Mesendoderm (in vitro differentiated cells): ENCODE data around the gene TMEM117.

ENCODE experiments used
- DNase-seq: peaks from one replicate; pipeline ENCODE4 v3.0.0; 2013
- H2AK5ac ChIP-seq: 2 replicates; pipeline ENCODE4 v1.6.1; 2013; ENCODE audit warnings: low read length, inconsistent platforms
- H2BK120ac ChIP-seq: 2 replicates; pipeline ENCODE4 v1.6.1; 2013; ENCODE audit warnings: low read depth, mild to moderate bottlenecking, low read length, moderate library complexity, mixed read lengths
- H2BK15ac ChIP-seq: replicated peaks from 2 replicates; pipeline ENCODE4 v1.6.1; 2013; ENCODE audit warnings: low read depth, mild to moderate bottlenecking, moderate library complexity
- H2BK5ac ChIP-seq: 2 replicates; pipeline ENCODE4 v1.6.1; 2013; ENCODE audit warnings: low read length, inconsistent platforms
- H3K18ac ChIP-seq: 2 replicates; pipeline ENCODE4 v1.6.1; 2013; ENCODE audit warnings: mild to moderate bottlenecking, low read length, mixed read lengths
- H3K23ac ChIP-seq: one replicate; pipeline ENCODE4 v1.6.1; 2013; ENCODE audit warnings: low read length
- H3K27ac ChIP-seq: 2 replicates; pipeline ENCODE4 v1.5.1; 2013; ENCODE audit warnings: low read depth, mild to moderate bottlenecking, inconsistent platforms, low read length, moderate library complexity
- H3K27me3 ChIP-seq: 2 replicates; pipeline ENCODE4 v1.6.1; 2013; ENCODE audit warnings: low read length, control low read depth, mild to moderate bottlenecking, inconsistent platforms; ENCODE audit not compliant: insufficient read depth, poor library complexity
- H3K36me3 ChIP-seq: 2 replicates; pipeline ENCODE4 v1.6.1; 2013; ENCODE audit warnings: low read length, inconsistent platforms; ENCODE audit not compliant: control insufficient read depth, insufficient read depth
- H3K4ac ChIP-seq: one replicate; pipeline ENCODE4 v1.6.1; 2013; ENCODE audit warnings: low read depth, mild to moderate bottlenecking, low read length, moderate library complexity
- H3K4me1 ChIP-seq: 2 replicates; pipeline ENCODE4 v1.6.1; 2013; ENCODE audit warnings: low read depth, low read length, inconsistent platforms; ENCODE audit not compliant: control insufficient read depth
- H3K4me2 ChIP-seq: 2 replicates; pipeline ENCODE4 v1.6.1; 2013; ENCODE audit warnings: low read length
- H3K4me3 ChIP-seq: 2 replicates; pipeline ENCODE4 v1.5.1; 2013; ENCODE audit warnings: mild to moderate bottlenecking, low read length
- H3K56ac ChIP-seq: one replicate; pipeline ENCODE4 v1.6.1; 2013; ENCODE audit warnings: low read length
- H3K79me1 ChIP-seq: 2 replicates; pipeline ENCODE4 v1.6.1; 2013; ENCODE audit warnings: low read length, inconsistent platforms
- H3K79me2 ChIP-seq: 2 replicates; pipeline ENCODE4 v1.6.1; 2013; ENCODE audit warnings: mild to moderate bottlenecking, low read length; ENCODE audit not compliant: control insufficient read depth, insufficient read depth
- H3K9ac ChIP-seq: 2 replicates; pipeline ENCODE4 v1.6.1; 2013; ENCODE audit warnings: low read length, inconsistent platforms
- H4K5ac ChIP-seq: one replicate; pipeline ENCODE4 v1.6.1; 2013; ENCODE audit warnings: low read length
- H4K8ac ChIP-seq: one replicate; pipeline ENCODE4 v1.6.1; 2013; ENCODE audit warnings: low read depth, mild to moderate bottlenecking, control low read depth, low read length, moderate library complexity
- WGBS: extraction: QIAGEN DNeasy Blood & Tissue Kit; methylation state at CpG from one replicate; pipeline ENCODE4 v1.1.7; 2013; ENCODE audit warnings: low lambda C conversion rate, missing lambda C conversion rate; ENCODE audit not compliant: insufficient coverage; ENCODE audit errors: extremely low coverage; 5-methylcytosine and 5-hydroxymethylcytosine counted together

Gene TMEM117

GRCh38 chr12:44403185-44403584, 567.3 kb downstream of the TMEM117 start:
- Histone ChIP-seq H3K56ac (no peak overlapping the region), H3K4me2 (no peak overlapping the region), H3K79me2 (no peaks in the 10 kb centered on the region), H2AK5ac (no peak overlapping the region), H4K8ac (no peak overlapping the region), H3K4ac (no peak overlapping the region), H3K4me1 (peaks cover 3% of the 10 kb centered on the region), H3K4me3 (no peak overlapping the region), H3K27me3 (no peaks in the 10 kb centered on the region), H3K9ac (no peak overlapping the region), H2BK15ac (no peak overlapping the region), H4K5ac (no peak overlapping the region), H3K79me1 (no peaks in the 10 kb centered on the region), H2BK120ac (no peak overlapping the region), H3K23ac (no peak overlapping the region), H3K27ac (no peak overlapping the region), H3K36me3 (no peaks in the 10 kb centered on the region), H2BK5ac (no peak overlapping the region), H3K18ac (no peak overlapping the region)
- DNase-seq: no peak
- WGBS: no CpG with 5 or more reads among the region's 2 CpGs

GRCh38 chr12:44405297-44405696, 569.4 kb downstream of the TMEM117 start:
- Histone ChIP-seq H3K36me3 (no peaks in the 10 kb centered on the region), H3K9ac (no peak overlapping the region), H3K27me3 (no peaks in the 10 kb centered on the region), H3K23ac (no peak overlapping the region), H3K27ac (no peak overlapping the region), H3K4me3 (no peak overlapping the region), H3K18ac (no peak overlapping the region), H2BK120ac (no peak overlapping the region), H3K4ac (no peak overlapping the region), H3K56ac (no peak overlapping the region), H2AK5ac (no peak overlapping the region), H2BK5ac (no peak overlapping the region), H3K79me1 (no peaks in the 10 kb centered on the region), H3K4me1 (peaks cover 3% of the 10 kb centered on the region), H4K8ac (no peak overlapping the region), H2BK15ac (no peak overlapping the region), H3K4me2 (no peak overlapping the region), H4K5ac (no peak overlapping the region), H3K79me2 (no peaks in the 10 kb centered on the region)
- WGBS: no CpG with 5 or more reads among the region's 4 CpGs
- DNase-seq: peak; percentile 36

- H3K4me2 ChIP-seq: no peak overlapping the region
- peak; percentile 28 for DNase-seq
- no peaks in the 10 kb centered on the region for H3K4me1 ChIP-seq
- no peaks in the 10 kb centered on the region for H3K79me1 ChIP-seq
- H3K27ac ChIP-seq: no peak overlapping the region
- H4K5ac ChIP-seq: no peak overlapping the region
- H3K56ac ChIP-seq: no peak overlapping the region
- no peak overlapping the region for H2BK120ac ChIP-seq
- no peak overlapping the region for H3K4me3 ChIP-seq
- no CpG with 5 or more reads among the region's 1 CpG for WGBS
- H3K4ac ChIP-seq: no peak overlapping the region
- H2BK5ac ChIP-seq: no peak overlapping the region
- no peak overlapping the region for H4K8ac ChIP-seq
- H3K79me2 ChIP-seq: no peaks in the 10 kb centered on the region
- no peak overlapping the region for H3K23ac ChIP-seq
- no peak overlapping the region for H3K18ac ChIP-seq
- no peak overlapping the region for H3K9ac ChIP-seq
- H2BK15ac ChIP-seq: no peak overlapping the region
- H3K36me3 ChIP-seq: no peaks in the 10 kb centered on the region
- H3K27me3 ChIP-seq: no peaks in the 10 kb centered on the region
- H2AK5ac ChIP-seq: no peak overlapping the region
These were observed 586.7 kb downstream of the TMEM117 start for GRCh38 chr12:44422559-44422958.

GRCh38 chr12:44428825-44429224, 592.9 kb downstream of the TMEM117 start:
- no peak overlapping the region for H3K9ac ChIP-seq
- no peaks in the 10 kb centered on the region for H3K79me1 ChIP-seq
- no peak overlapping the region for H3K4ac ChIP-seq
- no peaks in the 10 kb centered on the region for H3K27me3 ChIP-seq
- no peak overlapping the region for H2AK5ac ChIP-seq
- no peak overlapping the region for H3K27ac ChIP-seq
- no peak overlapping the region for H2BK5ac ChIP-seq
- peak overlapping the region; percentile 36 for H3K56ac ChIP-seq
- no peak overlapping the region for H4K8ac ChIP-seq
- H3K36me3 ChIP-seq: no peaks in the 10 kb centered on the region
- no peak overlapping the region for H2BK120ac ChIP-seq
- H3K23ac ChIP-seq: no peak overlapping the region
- H3K4me1 ChIP-seq: peaks cover 5% of the 10 kb centered on the region
- H3K4me2 ChIP-seq: no peak overlapping the region
- no peak overlapping the region for H2BK15ac ChIP-seq
- H3K79me2 ChIP-seq: no peaks in the 10 kb centered on the region
- H4K5ac ChIP-seq: no peak overlapping the region
- H3K4me3 ChIP-seq: no peak overlapping the region
- no peak overlapping the region for H3K18ac ChIP-seq
- WGBS: no CpG with 5 or more reads among the region's 2 CpGs
- DNase-seq: peak; percentile 49

- DNase-seq: no peak
- Histone ChIP-seq H3K56ac (no peak overlapping the region), H4K5ac (no peak overlapping the region), H2BK5ac (no peak overlapping the region), H3K79me2 (no peaks in the 10 kb centered on the region), H2BK120ac (no peak overlapping the region), H2AK5ac (no peak overlapping the region), H3K9ac (no peak overlapping the region), H3K27ac (no peak overlapping the region), H2BK15ac (no peak overlapping the region), H3K4ac (no peak overlapping the region), H3K4me1 (peaks cover 5% of the 10 kb centered on the region), H3K18ac (no peak overlapping the region), H3K23ac (no peak overlapping the region), H3K4me2 (no peak overlapping the region), H3K36me3 (no peaks in the 10 kb centered on the region), H3K79me1 (no peaks in the 10 kb centered on the region), H3K4me3 (no peak overlapping the region), H4K8ac (no peak overlapping the region), H3K27me3 (no peaks in the 10 kb centered on the region)
- no CpG with 5 or more reads among the region's 10 CpGs for WGBS
These were observed 595.9 kb downstream of the TMEM117 start for GRCh38 chr12:44431647-44432343.

- Histone ChIP-seq H3K36me3 (no peaks in the 10 kb centered on the region), H3K4ac (no peak overlapping the region), H2BK120ac (no peak overlapping the region), H3K79me2 (no peaks in the 10 kb centered on the region), H3K18ac (no peak overlapping the region), H3K4me3 (no peak overlapping the region), H3K9ac (no peak overlapping the region), H3K27ac (no peak overlapping the region), H2AK5ac (no peak overlapping the region), H3K56ac (no peak overlapping the region), H4K8ac (no peak overlapping the region), H3K4me1 (peaks cover 3% of the 10 kb centered on the region), H3K23ac (no peak overlapping the region), H2BK5ac (no peak overlapping the region), H3K79me1 (no peaks in the 10 kb centered on the region), H3K27me3 (no peaks in the 10 kb centered on the region), H3K4me2 (no peak overlapping the region), H4K5ac (no peak overlapping the region), H2BK15ac (no peak overlapping the region)
- DNase-seq: no peak
- no CpG with 5 or more reads among the region's 1 CpG for WGBS
These were observed 597.8 kb downstream of the TMEM117 start for GRCh38 chr12:44433659-44434058.
